ENCODE results near the gene YWHAQ.

GRCh38 chr2:9543557-9543956, 87.2 kb downstream of the YWHAQ start:
- TF ChIP-seq EZH2 (IDR thresholded peaks at IDR 0.05) (no peak), POLR2AphosphoS5 (IDR thresholded peaks at IDR 0.05; ENCODE audit: borderline replicate concordance, low read depth, low read length) (no peak), FOXP2 (optimal IDR thresholded peaks at IDR 0.05; ENCODE audit: control extremely low read depth, extremely low read length, insufficient read depth) (no peak)

Measured in SK-N-MC (cell line).